Activated CD8-positive, alpha-beta memory T cell treated with anti-CD3 and anti-CD28 coated beads, Interleukin-2, amount 50 U/mL, for 24 hours (primary cell): ENCODE results near the gene NR6A1.

ENCODE experiments used
- DNase-seq: peaks from one replicate; pipeline ENCODE4 v3.0.0-alpha.2; 2020; ENCODE audit errors: extremely low read depth

NR6A1 gene

GRCh38 chr9:124489222-124489621, 281.9 kb downstream of the NR6A1 start:
- no peak for DNase-seq

GRCh38 chr9:124488641-124489210, 282.4 kb downstream of the NR6A1 start:
- no peak for DNase-seq

DNA sequence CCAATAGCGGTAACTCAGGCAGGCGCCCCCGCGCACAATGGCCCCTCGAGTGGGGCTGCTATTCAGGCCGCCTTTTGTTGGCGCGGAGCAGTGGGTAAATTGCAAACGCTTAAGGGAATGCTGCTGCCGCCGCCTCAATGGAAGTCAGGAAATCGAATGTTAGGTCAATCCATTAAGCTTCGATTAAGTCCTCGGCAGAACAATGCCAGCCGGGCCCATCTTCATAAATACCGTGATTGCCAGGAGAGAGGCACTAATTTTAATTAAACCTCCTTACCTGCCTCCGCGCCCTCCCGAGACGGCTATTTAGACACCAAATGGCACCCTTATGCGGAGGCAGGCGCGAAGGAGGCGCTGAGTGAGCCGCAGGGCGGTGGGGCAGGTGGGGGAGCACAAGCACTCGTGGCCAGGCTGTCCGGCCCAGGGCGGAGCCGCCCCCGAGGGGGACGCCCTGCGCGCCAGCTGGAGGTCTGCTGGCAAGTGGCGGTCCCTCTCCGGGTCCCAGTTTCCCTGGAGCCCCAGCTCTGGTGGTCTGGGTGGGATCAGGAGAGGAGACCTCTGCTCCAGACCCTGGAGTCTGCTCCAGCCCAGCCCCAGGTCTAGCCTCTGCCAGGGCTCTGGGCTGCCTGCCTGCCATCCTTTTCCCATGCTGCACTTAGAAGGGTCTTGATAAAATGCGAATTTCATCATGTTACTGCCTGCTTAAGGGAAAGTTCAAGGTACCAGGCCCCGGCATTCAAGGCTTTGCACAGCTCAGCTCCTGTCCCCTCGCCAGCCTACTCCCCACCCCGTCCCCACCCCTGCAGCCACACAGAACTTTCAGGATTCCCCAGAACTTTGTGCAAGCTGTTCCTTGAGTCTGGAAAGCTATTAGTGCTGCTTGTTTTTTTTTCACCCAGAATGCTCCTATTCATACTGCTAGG, 283.6 kb downstream of the NR6A1 start:
- no peak for DNase-seq

GRCh38 chr9:124486778-124487259, 284.3 kb downstream of the NR6A1 start:
- no peak for DNase-seq

GRCh38 chr9:124485936-124486335, 285.2 kb downstream of the NR6A1 start:
- DNase-seq = no peak

DNA sequence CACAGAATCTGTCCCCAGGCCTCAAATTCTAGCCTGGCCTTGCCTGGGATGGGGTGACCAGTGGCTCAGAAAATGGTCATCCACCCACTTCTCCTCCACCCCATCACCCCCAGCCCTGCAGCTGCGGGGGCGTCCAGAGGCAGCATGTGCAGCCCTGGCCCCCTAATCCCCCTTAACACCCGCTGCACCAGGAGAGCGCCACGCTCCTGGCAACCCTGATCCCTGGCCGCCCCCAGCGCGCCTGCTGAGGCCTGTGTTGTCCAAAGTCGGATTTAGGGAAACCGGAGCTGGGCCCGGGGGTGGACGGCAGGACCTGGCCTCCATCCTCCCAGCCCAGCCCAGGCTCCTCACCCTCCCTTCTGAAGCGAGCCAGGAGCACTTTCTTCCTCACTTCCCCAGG, 285.9 kb downstream of the NR6A1 start:
- no peak for DNase-seq

- no peak for DNase-seq
These were observed 287.6 kb downstream of the NR6A1 start for GRCh38 chr9:124483481-124483880.

GRCh38 chr9:124482431-124483031, 288.6 kb downstream of the NR6A1 start:
- no peak for DNase-seq

- no peak for DNase-seq
These were observed 290.0 kb downstream of the NR6A1 start for GRCh38 chr9:124481115-124481514.

- DNase-seq = no peak
These were observed 290.5 kb downstream of the NR6A1 start for GRCh38 chr9:124480621-124480981.

DNA sequence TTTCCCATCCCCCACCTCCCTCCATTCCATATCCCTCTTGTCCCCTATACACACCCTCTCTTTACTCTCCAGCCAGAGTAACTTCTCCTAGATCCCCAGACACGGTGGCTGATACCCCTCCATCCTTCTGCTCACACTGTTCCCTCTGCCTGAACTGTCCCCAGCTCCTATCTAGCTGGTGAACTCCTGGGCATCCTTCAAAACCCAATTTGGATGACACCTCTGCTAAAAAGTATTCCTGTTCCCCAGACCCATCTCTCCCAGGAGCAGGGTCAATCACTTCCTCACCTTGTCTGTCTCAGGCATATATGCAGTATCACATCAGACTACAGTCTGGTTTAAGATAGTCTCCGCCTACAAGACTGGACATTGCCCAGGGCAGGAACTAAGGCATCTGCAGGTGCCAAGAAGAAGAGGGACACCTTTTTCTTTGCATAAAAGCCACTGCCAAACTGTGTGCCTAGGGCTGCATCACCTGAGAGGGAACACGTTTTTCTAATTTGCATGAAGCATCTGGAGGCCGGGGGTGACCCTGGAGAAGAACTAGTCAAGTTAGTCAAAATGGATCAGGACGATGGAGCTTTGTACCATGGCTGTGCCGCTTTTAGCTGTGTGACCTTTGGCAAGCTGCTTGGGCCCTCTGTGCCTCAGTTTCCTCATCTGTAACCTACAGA, 291.0 kb downstream of the NR6A1 start:
- no peak for DNase-seq

- no peak for DNase-seq
These were observed 291.7 kb downstream of the NR6A1 start for GRCh38 chr9:124479371-124479770.

GRCh38 chr9:124478354-124478753, 292.8 kb downstream of the NR6A1 start:
- no peak for DNase-seq

- DNase-seq = no peak
These were observed 293.3 kb downstream of the NR6A1 start for GRCh38 chr9:124477648-124478285.

- no peak for DNase-seq
These were observed 293.9 kb downstream of the NR6A1 start for GRCh38 chr9:124477211-124477647.

DNA sequence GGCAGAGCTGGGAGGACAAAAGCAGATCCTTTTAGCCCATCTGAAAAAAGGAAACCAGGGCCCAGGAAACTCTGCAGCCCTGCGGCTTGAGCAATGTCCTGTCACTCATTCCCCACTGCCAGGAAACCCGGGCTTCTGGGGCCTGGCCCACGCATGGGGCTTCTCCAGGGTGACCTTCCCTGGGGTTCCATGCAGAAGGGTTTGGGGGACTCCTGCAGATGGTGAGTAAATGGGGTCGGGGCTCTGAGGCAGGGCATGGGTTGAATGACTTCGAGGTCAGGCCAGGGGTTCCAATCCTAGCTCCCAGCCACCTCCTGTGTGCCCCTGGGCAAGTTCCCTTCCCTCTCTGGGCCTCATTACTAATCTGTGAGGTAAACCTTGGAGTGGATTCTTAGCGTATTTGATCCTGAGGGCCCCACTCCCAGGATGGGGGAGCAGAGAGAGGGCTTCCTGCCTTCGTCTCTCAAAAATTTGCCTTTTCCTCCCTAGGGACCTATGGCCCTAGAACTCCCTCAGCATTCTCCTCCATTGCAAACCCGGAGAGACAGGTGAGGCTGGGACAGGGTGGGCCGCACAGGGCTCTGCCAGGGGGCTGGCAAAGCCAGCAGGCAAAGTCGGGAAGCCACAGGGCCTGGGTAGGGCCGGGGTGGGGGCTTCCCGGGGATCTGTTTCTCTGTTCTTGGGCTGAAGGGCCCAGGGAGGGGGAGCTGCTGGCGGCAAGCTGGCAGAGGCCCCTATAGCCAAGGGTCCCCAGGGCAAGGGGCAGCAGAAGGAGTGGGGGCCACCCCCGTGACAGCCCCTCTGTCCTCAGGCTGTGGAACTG, 295.0 kb downstream of the NR6A1 start:
- DNase-seq = no peak

DNA sequence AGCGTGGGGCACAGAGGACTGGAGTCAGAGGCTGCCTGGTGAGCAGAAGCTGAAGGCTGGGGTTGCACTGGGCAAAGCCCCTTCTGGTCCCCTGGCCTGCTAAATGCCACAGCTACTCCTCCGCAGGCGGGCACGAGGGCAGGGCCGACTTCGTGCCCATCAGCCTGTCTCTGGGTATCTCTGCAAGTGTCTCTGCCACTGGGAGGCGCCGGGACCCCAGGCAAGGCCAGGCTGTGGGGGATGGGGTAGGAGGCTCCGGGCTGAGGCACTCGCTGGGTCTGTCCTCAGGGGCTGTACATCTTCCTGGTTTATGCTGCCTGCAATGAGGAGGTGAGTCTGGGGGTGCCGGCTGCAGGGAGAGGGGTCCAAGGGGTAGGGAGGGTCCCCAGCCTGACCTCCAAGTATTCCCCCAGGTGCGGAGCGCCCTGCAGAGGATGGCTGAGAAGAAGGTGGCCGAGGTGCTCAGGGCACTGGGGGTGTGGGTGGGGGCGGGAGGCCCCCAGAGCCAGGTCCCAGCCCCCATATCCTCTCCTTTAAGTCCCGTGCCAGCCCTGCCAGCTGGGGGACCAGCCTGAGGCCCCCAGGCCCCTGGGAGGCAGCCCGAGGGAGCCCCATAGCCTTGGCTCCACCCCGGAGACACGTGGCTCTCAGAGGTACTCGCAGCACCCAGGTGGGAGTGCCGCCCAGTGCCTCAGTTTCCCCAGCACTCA, 295.8 kb downstream of the NR6A1 start:
- DNase-seq = no peak

DNA sequence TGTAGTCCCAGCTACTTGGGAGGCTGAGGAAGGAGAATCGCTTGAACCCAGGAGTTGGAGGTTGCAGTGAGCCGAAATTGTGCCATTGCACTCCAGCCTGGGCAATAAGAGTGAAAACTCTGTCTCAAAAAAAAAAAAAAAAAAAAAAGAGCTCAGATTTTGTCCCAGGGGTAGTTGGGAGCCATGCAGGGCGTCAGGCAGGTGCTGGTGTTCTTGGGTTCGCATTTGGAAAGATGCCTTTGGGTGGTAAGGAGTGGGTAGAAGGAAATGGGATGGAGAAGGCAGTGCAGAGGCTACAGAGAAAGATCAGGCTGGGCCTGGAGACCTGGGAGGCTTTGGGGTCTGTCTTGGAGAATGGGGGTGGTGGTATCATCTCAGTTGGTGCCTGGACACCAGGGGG, 297.0 kb downstream of the NR6A1 start:
- no peak for DNase-seq

DNA sequence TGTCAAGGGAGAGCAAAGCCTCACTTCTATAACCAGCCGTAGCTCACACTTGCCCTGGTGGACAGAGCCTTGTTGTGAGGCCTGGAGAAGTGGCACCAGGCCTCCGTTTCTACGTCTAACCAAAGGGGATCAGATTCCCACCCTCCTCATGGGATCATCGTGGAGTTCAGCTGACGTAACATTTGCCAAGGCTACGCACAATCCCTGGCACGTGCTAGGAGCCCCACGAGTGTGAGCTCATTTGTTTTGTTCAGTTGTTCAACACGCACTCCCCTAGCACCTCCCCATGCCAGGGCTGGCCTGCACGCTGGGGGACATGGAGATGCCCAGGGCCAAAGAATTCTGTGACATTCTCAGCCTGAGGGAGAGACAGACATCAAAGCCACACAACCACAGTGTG, 297.8 kb downstream of the NR6A1 start:
- no peak for DNase-seq

DNA sequence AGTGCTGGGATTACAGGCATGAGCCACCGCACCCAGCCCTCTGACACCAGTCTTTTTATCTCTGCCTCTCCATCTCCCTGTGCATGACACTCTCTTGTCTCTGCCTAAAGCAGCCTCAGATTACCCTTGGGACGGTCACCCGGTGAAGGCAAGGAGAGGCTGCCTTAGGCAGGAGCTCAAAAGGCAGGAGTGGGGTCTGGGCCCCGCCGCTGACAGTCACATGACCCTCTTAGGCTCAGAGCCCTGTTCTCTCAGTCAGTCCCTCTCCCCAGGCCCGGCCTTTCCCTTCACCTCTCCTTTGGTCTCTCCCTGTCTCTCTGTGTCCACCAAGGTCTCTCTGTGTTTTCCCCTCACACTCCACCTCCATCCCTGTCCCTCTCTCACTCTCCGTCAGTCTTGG, 298.3 kb downstream of the NR6A1 start:
- DNase-seq = no peak
